22Rv1 (cell line): Measurements from ENCODE around the gene ACTN3.

Experiments used
- CTCF ChIP-seq: fragments of 450-650 bp; IDR thresholded peaks from 2 replicates; pipeline ENCODE4 v1.5.1; 2017; ENCODE audit warnings: mild to moderate bottlenecking
- ZFX ChIP-seq: fragments of 450-650 bp; IDR thresholded peaks from 2 replicates; pipeline ENCODE4 v1.6.1; 2017; ENCODE audit warnings: antibody characterized with exemption, borderline replicate concordance

GRCh38 chr11:66566221-66566620, 19.5 kb downstream of the ACTN3 start:
- no peak for TF ChIP-seq CTCF
- no peak for TF ChIP-seq ZFX
